ENCODE measurements around the gene PRICKLE2.

- TF ChIP-seq CTCF (IDR thresholded peaks at IDR 0.05; ENCODE audit: low read length): no peak
- no peak for TF ChIP-seq EZH2 (optimal IDR thresholded peaks at IDR 0.05; ENCODE audit: low read depth, low read length)
- no peak for TF ChIP-seq EZH2phosphoT487 (IDR thresholded peaks at IDR 0.05; ENCODE audit: low read length)
These were observed 178.2 kb downstream of the PRICKLE2 start for GRCh38 chr3:64046996-64047594.

Measured in MM.1S (cell line).